HEK293T (cell line): Measurements from ENCODE around the gene ATP6V0E1.

ENCODE experiments used
- HDGF ChIP-seq: fragments of 450-650 bp; IDR thresholded peaks from 2 replicates; pipeline ENCODE4 v1.6.1; 2017; ENCODE audit warnings: antibody characterized with exemption, borderline replicate concordance
- SP1 ChIP-seq: fragments of 450-650 bp; IDR thresholded peaks from 2 replicates; pipeline ENCODE4 v1.6.1; 2017

GRCh38 chr5:172943283-172943841, 40.2 kb upstream of the ATP6V0E1 start:
- no peak for TF ChIP-seq HDGF
- TF ChIP-seq SP1, result no peak
